SU-DHL-6 (cell line): ENCODE results near the gene VAC14.

ENCODE experiments used
- EZH2phosphoT487 ChIP-seq: fragments of 200-600 bp; sonication (generic), shearing (Covaris generic); conservative IDR thresholded peaks from 2 replicates; pipeline ENCODE4 v1.6.1; 2018; ENCODE audit warnings: mild to moderate bottlenecking, antibody characterized with exemption, low read length, moderate library complexity, mixed read lengths
- TF ChIP-seq, protein P1 (sequence below): fragments of 200-600 bp; sonication (generic); IDR thresholded peaks from one replicate; pipeline ENCODE4 v1.5.1; 2017; ENCODE audit warnings: antibody characterized with exemption, mild to moderate bottlenecking, low read length, moderate library complexity; ENCODE audit not compliant: insufficient read depth, poor library complexity, severe bottlenecking

DNA sequence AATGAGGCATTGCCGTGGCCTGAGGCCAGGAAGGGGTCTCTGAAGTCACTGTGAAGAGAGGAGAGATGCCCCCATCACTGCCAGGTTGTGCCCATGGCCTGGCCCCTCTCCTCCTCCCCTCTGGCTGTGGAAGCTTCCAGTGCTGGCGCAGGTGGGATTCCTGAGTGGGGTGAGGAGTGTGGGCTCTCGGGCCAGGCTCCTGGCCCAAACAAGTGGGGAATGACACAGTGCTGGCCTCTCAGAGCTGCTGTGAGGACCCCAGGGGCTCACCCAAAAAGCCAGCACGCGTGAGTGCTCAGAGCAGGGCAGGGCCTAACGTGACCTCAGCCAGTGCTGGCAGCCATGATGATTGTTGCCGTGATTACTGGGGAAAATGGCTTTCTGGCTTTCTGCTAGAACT, 61.6 kb downstream of the VAC14 start:
- TF ChIP-seq, protein P1, sequence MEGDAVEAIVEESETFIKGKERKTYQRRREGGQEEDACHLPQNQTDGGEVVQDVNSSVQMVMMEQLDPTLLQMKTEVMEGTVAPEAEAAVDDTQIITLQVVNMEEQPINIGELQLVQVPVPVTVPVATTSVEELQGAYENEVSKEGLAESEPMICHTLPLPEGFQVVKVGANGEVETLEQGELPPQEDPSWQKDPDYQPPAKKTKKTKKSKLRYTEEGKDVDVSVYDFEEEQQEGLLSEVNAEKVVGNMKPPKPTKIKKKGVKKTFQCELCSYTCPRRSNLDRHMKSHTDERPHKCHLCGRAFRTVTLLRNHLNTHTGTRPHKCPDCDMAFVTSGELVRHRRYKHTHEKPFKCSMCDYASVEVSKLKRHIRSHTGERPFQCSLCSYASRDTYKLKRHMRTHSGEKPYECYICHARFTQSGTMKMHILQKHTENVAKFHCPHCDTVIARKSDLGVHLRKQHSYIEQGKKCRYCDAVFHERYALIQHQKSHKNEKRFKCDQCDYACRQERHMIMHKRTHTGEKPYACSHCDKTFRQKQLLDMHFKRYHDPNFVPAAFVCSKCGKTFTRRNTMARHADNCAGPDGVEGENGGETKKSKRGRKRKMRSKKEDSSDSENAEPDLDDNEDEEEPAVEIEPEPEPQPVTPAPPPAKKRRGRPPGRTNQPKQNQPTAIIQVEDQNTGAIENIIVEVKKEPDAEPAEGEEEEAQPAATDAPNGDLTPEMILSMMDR = no peak
- no peak for TF ChIP-seq EZH2phosphoT487
